Measurements from ENCODE around the gene STK32B. TPM values are rescaled to one million over a fixed set of nuclear protein-coding genes. Genes with fewer than 3 reads are reported as not detected.

STK32B gene
- total and polyA plus RNA-seq, 2 donors (not counting 3 experiments of a cell fraction or from before 2014, with no cell fraction given), result 5.6 to 7.8 TPM

DNA sequence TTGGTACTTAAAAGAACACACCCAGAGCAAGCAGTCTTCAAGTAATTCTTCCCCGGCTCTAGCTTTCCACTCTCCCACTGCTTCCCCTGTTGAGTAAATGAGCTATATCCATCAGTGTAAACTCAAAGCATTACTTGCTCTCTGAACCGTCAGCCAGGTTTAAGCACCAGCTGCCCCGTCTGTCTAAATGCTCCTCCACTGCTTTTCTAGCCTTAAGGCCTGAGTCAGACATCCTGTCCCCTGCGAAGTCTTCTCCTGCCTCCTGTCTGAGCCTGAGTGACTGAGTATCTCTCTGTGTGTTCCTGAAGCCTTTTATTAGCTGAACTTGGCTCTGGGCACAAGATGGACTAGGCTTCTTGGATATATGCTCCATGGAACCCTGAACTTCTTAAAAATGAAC lies 205.1 kb downstream of the STK32B start:
- H4K20me1 ChIP-seq (replicated peaks; ENCODE audit: control insufficient read depth, extremely low read depth, insufficient read depth, low read length), result no peaks in the 10 kb centered on the region
- no peak overlapping the region for H3K4me3 ChIP-seq (replicated peaks in 1 of 3; ENCODE audit: insufficient read depth in 1 of 3, low read depth in 1 of 3, low read length in 3 of 3)
- no peak overlapping the region for H3K9ac ChIP-seq (replicated peaks; ENCODE audit: extremely low read depth, insufficient read depth, low read length)
- H3K4me2 ChIP-seq (ENCODE audit: insufficient read depth, low read length), result no peak overlapping the region
- ChIA-PET CTCF (no interaction called here), POLR2A (no interaction called here)
- H3K36me3 ChIP-seq (ENCODE audit: control insufficient read depth in 2 of 2, extremely low read depth in 1 of 2, insufficient read depth in 2 of 2, low read length in 2 of 2), result no peaks in the 10 kb centered on the region
- peaks cover 1% of the 10 kb centered on the region for H3K9me3 ChIP-seq (replicated peaks; ENCODE audit: control insufficient read depth, insufficient read depth, low read length)
- no TSS peak for BruUV-seq (replicated peaks)
- no peaks in the 10 kb centered on the region for H3K79me2 ChIP-seq (ENCODE audit: control insufficient read depth, insufficient read depth, low read length)
- H3K4me1 ChIP-seq (ENCODE audit: control insufficient read depth, extremely low read depth, insufficient read depth, low read length), result no peaks in the 10 kb centered on the region
- H2AFZ ChIP-seq (ENCODE audit: low read depth, low read length), result no peak overlapping the region
- no peak overlapping the region for H3K27ac ChIP-seq (ENCODE audit: insufficient read depth, low read depth, low read length)
- no peak for TF ChIP-seq POLR2A (IDR thresholded peaks at IDR 0.05; ENCODE audit: low read depth, low read length)
- TF ChIP-seq EZH2 (IDR thresholded peaks at IDR 0.05; ENCODE audit: borderline replicate concordance, low read depth, low read length, severe bottlenecking), result no peak
- no peak for TF ChIP-seq FOS (IDR thresholded peaks at IDR 0.05; ENCODE audit: borderline replicate concordance, insufficient read depth, low read length)
- TF ChIP-seq, protein P1, sequence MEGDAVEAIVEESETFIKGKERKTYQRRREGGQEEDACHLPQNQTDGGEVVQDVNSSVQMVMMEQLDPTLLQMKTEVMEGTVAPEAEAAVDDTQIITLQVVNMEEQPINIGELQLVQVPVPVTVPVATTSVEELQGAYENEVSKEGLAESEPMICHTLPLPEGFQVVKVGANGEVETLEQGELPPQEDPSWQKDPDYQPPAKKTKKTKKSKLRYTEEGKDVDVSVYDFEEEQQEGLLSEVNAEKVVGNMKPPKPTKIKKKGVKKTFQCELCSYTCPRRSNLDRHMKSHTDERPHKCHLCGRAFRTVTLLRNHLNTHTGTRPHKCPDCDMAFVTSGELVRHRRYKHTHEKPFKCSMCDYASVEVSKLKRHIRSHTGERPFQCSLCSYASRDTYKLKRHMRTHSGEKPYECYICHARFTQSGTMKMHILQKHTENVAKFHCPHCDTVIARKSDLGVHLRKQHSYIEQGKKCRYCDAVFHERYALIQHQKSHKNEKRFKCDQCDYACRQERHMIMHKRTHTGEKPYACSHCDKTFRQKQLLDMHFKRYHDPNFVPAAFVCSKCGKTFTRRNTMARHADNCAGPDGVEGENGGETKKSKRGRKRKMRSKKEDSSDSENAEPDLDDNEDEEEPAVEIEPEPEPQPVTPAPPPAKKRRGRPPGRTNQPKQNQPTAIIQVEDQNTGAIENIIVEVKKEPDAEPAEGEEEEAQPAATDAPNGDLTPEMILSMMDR (IDR thresholded peaks at IDR 0.05; ENCODE audit: extremely low read depth in 1 of 2, insufficient read depth in 1 of 2, low read depth in 1 of 2, low read length in 2 of 2), result no peak
- DNase-seq (ENCODE audit: low read depth, low spot score) (no peak), FAIRE-seq (no peak)
- dilution Hi-C loops (cut with MboI; ENCODE audit: extremely low pct_ligation_motif_present, low sequenced_read_pairs), result no loop called here
- no peaks in the 10 kb centered on the region for H3K9me1 ChIP-seq (replicated peaks; ENCODE audit: control insufficient read depth, extremely low read depth, insufficient read depth, low read length)
- intact Hi-C loops (cut with micrococcal nuclease), result no loop called here
- H3K27me3 ChIP-seq (ENCODE audit: control insufficient read depth in 2 of 2, insufficient read depth in 2 of 2, low read length in 2 of 2), result no peaks in the 10 kb centered on the region

DNA sequence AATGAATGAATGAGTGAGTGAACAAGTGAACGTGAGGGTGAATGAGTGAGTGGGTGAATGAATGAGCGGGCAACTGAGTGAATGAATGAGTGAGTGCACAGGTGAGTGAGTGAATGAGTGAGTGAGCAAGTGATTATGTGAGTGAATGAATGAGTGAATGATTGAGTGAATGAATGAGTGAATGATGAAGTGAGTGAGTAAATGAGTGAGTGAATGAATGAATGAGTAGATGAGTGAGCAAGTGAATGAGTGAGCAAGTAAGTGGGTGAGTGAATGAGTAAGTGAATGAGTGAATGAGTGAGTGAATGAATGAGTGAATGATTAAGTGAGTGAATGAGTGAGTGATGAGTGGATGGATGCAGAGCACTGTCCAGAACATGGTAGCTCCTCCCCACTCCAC lies 205.8 kb downstream of the STK32B start:
- ChIA-PET POLR2A (no interaction called here), CTCF (no interaction called here)
- no peak for FAIRE-seq
- Histone ChIP-seq H2AFZ (ENCODE audit: low read depth, low read length) (no peak overlapping the region), H4K20me1 (replicated peaks; ENCODE audit: control insufficient read depth, extremely low read depth, insufficient read depth, low read length) (no peaks in the 10 kb centered on the region), H3K9me1 (replicated peaks; ENCODE audit: control insufficient read depth, extremely low read depth, insufficient read depth, low read length) (no peaks in the 10 kb centered on the region), H3K79me2 (ENCODE audit: control insufficient read depth, insufficient read depth, low read length) (no peaks in the 10 kb centered on the region), H3K9me3 (replicated peaks; ENCODE audit: control insufficient read depth, insufficient read depth, low read length) (peaks cover 1% of the 10 kb centered on the region), H3K27me3 (ENCODE audit: control insufficient read depth in 2 of 2, insufficient read depth in 2 of 2, low read length in 2 of 2) (no peaks in the 10 kb centered on the region), H3K4me1 (ENCODE audit: control insufficient read depth, extremely low read depth, insufficient read depth, low read length) (no peaks in the 10 kb centered on the region), H3K36me3 (ENCODE audit: control insufficient read depth in 2 of 2, extremely low read depth in 1 of 2, insufficient read depth in 2 of 2, low read length in 2 of 2) (no peaks in the 10 kb centered on the region), H3K27ac (ENCODE audit: insufficient read depth, low read depth, low read length) (no peak overlapping the region), H3K9ac (replicated peaks; ENCODE audit: extremely low read depth, insufficient read depth, low read length) (no peak overlapping the region), H3K4me2 (ENCODE audit: insufficient read depth, low read length) (no peak overlapping the region), H3K4me3 (replicated peaks in 1 of 3; ENCODE audit: insufficient read depth in 1 of 3, low read depth in 1 of 3, low read length in 3 of 3) (no peak overlapping the region)
- BruUV-seq (replicated peaks), result no TSS peak
- dilution Hi-C loops (cut with MboI; ENCODE audit: extremely low pct_ligation_motif_present, low sequenced_read_pairs), result no loop called here
- TF ChIP-seq EZH2 (IDR thresholded peaks at IDR 0.05; ENCODE audit: borderline replicate concordance, low read depth, low read length, severe bottlenecking) (no peak), POLR2A (IDR thresholded peaks at IDR 0.05; ENCODE audit: low read depth, low read length) (no peak)
- intact Hi-C loops (cut with micrococcal nuclease), result no loop called here
- no peak for DNase-seq (ENCODE audit: low read depth, low spot score)

Data from endothelial cell of umbilical vein (primary cell).